ENCODE data around the gene ARID1B. TPM values are rescaled to one million over a fixed set of nuclear protein-coding genes. Genes with fewer than 3 reads are reported as not detected.

ARID1B gene
- total RNA-seq, 1 experiment from 2014 or later: 35.6 TPM

GRCh38 chr6:156931283-156931682, 154.1 kb downstream of the ARID1B start:
- H4K20me1 ChIP-seq (ENCODE audit: insufficient read depth): no peaks in the 10 kb centered on the region
- H3K36me3 ChIP-seq (ENCODE audit: control insufficient read depth in 1 of 2, insufficient read depth in 2 of 2, low read length in 2 of 2): no peaks in the 10 kb centered on the region
- POLR2A ChIA-PET: no interaction called here
- H3K27ac ChIP-seq (ENCODE audit: low read depth, low read length): no peak overlapping the region
- TF ChIP-seq SP1 (IDR thresholded peaks at IDR 0.05; ENCODE audit: low read depth) (no peak), MAX (IDR thresholded peaks at IDR 0.05) (no peak), CTCF (IDR thresholded peaks at IDR 0.05 in 2 of 3, conservative IDR thresholded peaks at IDR 0.05 in 1 of 3; ENCODE audit: borderline replicate concordance in 1 of 3, insufficient read depth in 1 of 3, low read depth in 2 of 3, low read length in 2 of 3) (no peak), TCF7L2 (IDR thresholded peaks at IDR 0.05; ENCODE audit: borderline replicate concordance, extremely low read depth, insufficient read depth, insufficient read length) (no peak), EZH2phosphoT487 (IDR thresholded peaks at IDR 0.05; ENCODE audit: borderline replicate concordance) (no peak), RAD21 (IDR thresholded peaks at IDR 0.05; ENCODE audit: low read depth) (no peak), SIN3A (IDR thresholded peaks at IDR 0.05; ENCODE audit: low read depth) (no peak), CBX3 (IDR thresholded peaks at IDR 0.05; ENCODE audit: low read depth) (no peak), JUND (IDR thresholded peaks at IDR 0.05) (no peak), FOSL1 (IDR thresholded peaks at IDR 0.05; ENCODE audit: low read depth) (no peak), YY1 (IDR thresholded peaks at IDR 0.05; ENCODE audit: extremely low read depth, insufficient replicate concordance, low read depth, low read length) (no peak), POLR2AphosphoS5 (IDR thresholded peaks at IDR 0.05; ENCODE audit: low read depth, low read length) (no peak), ELF1 (IDR thresholded peaks at IDR 0.05; ENCODE audit: borderline replicate concordance, low read depth) (no peak), SRF (IDR thresholded peaks at IDR 0.05; ENCODE audit: low read depth) (no peak), POLR2A (IDR thresholded peaks at IDR 0.05; ENCODE audit: borderline replicate concordance, extremely low read depth, insufficient read depth, insufficient read length) (no peak), EGR1 (IDR thresholded peaks at IDR 0.05; ENCODE audit: low read depth) (no peak), REST (IDR thresholded peaks at IDR 0.05; ENCODE audit: low read depth) (no peak)
- H2AFZ ChIP-seq (ENCODE audit: low read depth, low read length, poor library complexity, severe bottlenecking): no peak overlapping the region
- ATAC-seq: no peak
- H3K9ac ChIP-seq (ENCODE audit: low read length): no peak overlapping the region
- H3K4me2 ChIP-seq (ENCODE audit: low read length): no peak overlapping the region
- H3K4me3 ChIP-seq (replicated peaks in 1 of 2; ENCODE audit: low read depth in 1 of 2, low read length in 2 of 2): no peak overlapping the region
- DNase-seq (ENCODE audit: low read depth, low spot score): no peak
- RAD21 ChIA-PET (ENCODE audit: low non-redundant PET in 1 of 2, low total read pairs in 2 of 2, uncharacterized antibody in 2 of 2, unreplicated experiment in 2 of 2): no interaction called here
- no peaks in the 10 kb centered on the region for H3K9me3 ChIP-seq (ENCODE audit: control insufficient read depth in 1 of 2, insufficient read depth in 1 of 2, low read depth in 1 of 2, low read length in 2 of 2)
- peaks cover 11 to 17% of the 10 kb centered on the region in 2 experiments; a peak in 3 of 4 replicates for H3K4me1 ChIP-seq (ENCODE audit: control insufficient read depth in 1 of 2, insufficient read depth in 2 of 2, low read length in 2 of 2)
- no peaks in the 10 kb centered on the region for H3K27me3 ChIP-seq (ENCODE audit: insufficient read depth, low read length)
- intact Hi-C loops (cut with micrococcal nuclease): no loop called here
- H3K9me2 ChIP-seq (ENCODE audit: insufficient read depth): no peaks in the 10 kb centered on the region
- peaks cover 4% of the 10 kb centered on the region; the same call in 1 of the 2 replicates for H3K79me2 ChIP-seq (ENCODE audit: insufficient read depth, low read length)
- CTCF ChIA-PET: no interaction called here
- BruUV-seq (replicated peaks): no TSS peak
